Parathyroid adenoma (tissue), 2 donors: ENCODE data around the gene MYNN.

Experiments used
- H2AFZ ChIP-seq: fragments of 300-600 bp; sonication (generic); one replicate; pipeline ENCODE4 v1.7.0; 2017; ENCODE audit warnings: antibody characterized with exemption, mild to moderate bottlenecking
- H3K27ac ChIP-seq: fragments of 300-600 bp; sonication (generic); one replicate; pipeline ENCODE4 v1.7.0; 2017
- H3K27me3 ChIP-seq: fragments of 300-600 bp; sonication (generic); one replicate; pipeline ENCODE4 v1.7.0; 2017; ENCODE audit warnings: low read length; ENCODE audit not compliant: control insufficient read depth, insufficient read depth
- H3K36me3 ChIP-seq: fragments of 300-600 bp; sonication (generic); one replicate; pipeline ENCODE4 v1.7.0; 2017; ENCODE audit warnings: low read length; ENCODE audit not compliant: control insufficient read depth, insufficient read depth
- H3K4me1 ChIP-seq: fragments of 300-600 bp; sonication (generic); one replicate; pipeline ENCODE4 v1.7.0; 2017; ENCODE audit warnings: control low read depth
- H3K4me2 ChIP-seq: fragments of 300-600 bp; sonication (generic); one replicate; pipeline ENCODE4 v1.7.0; 2017; ENCODE audit warnings: low read length
- H3K4me3 ChIP-seq: fragments of 300-600 bp; sonication (generic); one replicate; pipeline ENCODE4 v1.7.0; 2017; ENCODE audit warnings: low read depth, low read length
- H3K79me2 ChIP-seq: fragments of 300-600 bp; sonication (generic); one replicate; pipeline ENCODE4 v1.7.0; 2017; ENCODE audit warnings: control low read depth
- H3K9ac ChIP-seq: fragments of 300-600 bp; sonication (generic); one replicate; pipeline ENCODE4 v1.7.0; 2017; ENCODE audit warnings: mild to moderate bottlenecking
- H3K9me3 ChIP-seq: fragments of 300-600 bp; sonication (generic); one replicate; pipeline ENCODE4 v1.7.0; 2017; ENCODE audit warnings: low read length; ENCODE audit not compliant: control insufficient read depth
- CTCF ChIP-seq: fragments of 300-600 bp; sonication (generic); IDR thresholded peaks from one replicate; pipeline ENCODE4 v1.7.0; 2017; ENCODE audit warnings: antibody characterized with exemption, mild to moderate bottlenecking
- donor health status: primary hyperparathyroidism.

MYNN gene

GRCh38 chr3:169764882-169765612 is 8.1 kb upstream of the MYNN start, which contains the start of gene TERC:
TERC (minus strand) TSS chr3:169765060.
- Histone ChIP-seq H3K27me3 (no peaks in the 10 kb centered on the region), H3K4me1 (no peaks in the 10 kb centered on the region), H3K9ac (no peak within 1 kb of the TSS), H3K27ac (peak within 1 kb of the TSS; percentile 80), H3K4me2 (peak within 1 kb of the TSS; percentile 18), H2AFZ (peak within 1 kb of the TSS; percentile 71), H3K9me3 (no peaks in the 10 kb centered on the region), H3K79me2 (no peaks in the 10 kb centered on the region), H3K36me3 (no peaks in the 10 kb centered on the region), H3K4me3 (peak within 1 kb of the TSS; percentile 55)
- no peak for TF ChIP-seq CTCF

GRCh38 chr3:169769287-169770181 is 3.7 kb upstream of the MYNN start, which contains the start of gene ACTRT3:
ACTRT3 (minus strand) TSS chr3:169769561; CDS start chr3:169769520, 41 bp downstream.
- Histone ChIP-seq H3K79me2 (no peaks in the 10 kb centered on the region), H3K4me2 (peak within 1 kb of the TSS; percentile 89), H3K4me3 (peak within 1 kb of the TSS; percentile 65), H3K4me1 (peaks cover 6% of the 10 kb centered on the region), H2AFZ (peak within 1 kb of the TSS; percentile 89), H3K27me3 (no peaks in the 10 kb centered on the region), H3K27ac (peak within 1 kb of the TSS; percentile 60), H3K9me3 (no peaks in the 10 kb centered on the region), H3K9ac (no peak within 1 kb of the TSS), H3K36me3 (no peaks in the 10 kb centered on the region)
- no peak for TF ChIP-seq CTCF

GRCh38 chr3:169771497-169772304 is 1.5 kb upstream of the MYNN start:
- no peak overlapping the region for H3K9ac ChIP-seq
- no peaks in the 10 kb centered on the region for H3K27me3 ChIP-seq
- no peaks in the 10 kb centered on the region for H3K9me3 ChIP-seq
- no peaks in the 10 kb centered on the region for H3K36me3 ChIP-seq
- peak overlapping the region; percentile 99 for H3K27ac ChIP-seq
- TF ChIP-seq CTCF: no peak
- H3K4me1 ChIP-seq: peaks cover 6% of the 10 kb centered on the region
- peak overlapping the region; percentile 84 for H3K4me2 ChIP-seq
- peak overlapping the region; percentile 93 for H3K4me3 ChIP-seq
- peak overlapping the region; percentile 100 for H2AFZ ChIP-seq
- peaks cover 9% of the 10 kb centered on the region for H3K79me2 ChIP-seq

- Histone ChIP-seq H3K27ac (peak overlapping the region; percentile 99), H3K9ac (peak overlapping the region; percentile 96), H3K4me2 (peak overlapping the region; percentile 84), H3K4me3 (peak overlapping the region; percentile 93), H3K27me3 (no peaks in the 10 kb centered on the region), H3K9me3 (no peaks in the 10 kb centered on the region), H3K36me3 (no peaks in the 10 kb centered on the region), H3K4me1 (peaks cover 6% of the 10 kb centered on the region), H2AFZ (peak overlapping the region; percentile 100), H3K79me2 (peaks cover 9% of the 10 kb centered on the region)
- TF ChIP-seq CTCF: no peak
Measured at GRCh38 chr3:169772305-169772896, 795 bp upstream of the MYNN start.
